Neural progenitor cell (in vitro differentiated cells): ENCODE results near the gene FHL2.

Experiments
- EZH2 ChIP-seq: fragments of 200-600 bp; sonication (generic); IDR thresholded peaks from 2 replicates; pipeline ENCODE4 v1.6.1; 2017; ENCODE audit warnings: antibody characterized with exemption, mild to moderate bottlenecking, moderate library complexity
- TF ChIP-seq, protein P1 (sequence below): fragments of 200-600 bp; sonication (generic); IDR thresholded peaks from 2 replicates; pipeline ENCODE4 v1.5.1; 2017; ENCODE audit warnings: antibody characterized with exemption, mild to moderate bottlenecking

DNA sequence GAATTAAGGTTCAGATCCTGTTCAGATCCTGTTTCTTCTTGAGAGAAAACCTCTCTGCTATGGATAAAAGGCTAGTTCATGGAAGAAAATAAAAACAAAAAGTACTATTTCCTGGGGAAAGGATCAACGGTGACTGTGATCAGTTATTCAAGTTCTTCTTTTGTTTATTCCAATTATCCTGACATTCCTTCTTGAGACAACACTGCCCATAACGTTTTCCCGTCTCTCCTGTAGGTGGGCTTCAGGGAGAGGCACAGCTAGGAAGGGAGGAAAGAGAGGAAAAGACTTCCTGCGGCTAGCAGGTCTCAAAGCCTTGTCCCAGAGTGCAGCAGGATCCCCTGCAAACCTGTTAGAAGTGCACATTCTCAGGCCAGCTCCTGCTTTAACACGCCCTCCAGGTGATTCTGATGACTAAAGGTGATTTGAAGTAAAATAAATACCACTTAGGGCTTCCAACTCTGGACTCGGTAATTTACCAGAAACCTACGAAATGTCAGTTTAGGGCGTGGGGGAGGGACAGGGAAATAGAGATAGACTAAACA is 4.5 kb upstream of the FHL2 start:
- TF ChIP-seq, protein P1, sequence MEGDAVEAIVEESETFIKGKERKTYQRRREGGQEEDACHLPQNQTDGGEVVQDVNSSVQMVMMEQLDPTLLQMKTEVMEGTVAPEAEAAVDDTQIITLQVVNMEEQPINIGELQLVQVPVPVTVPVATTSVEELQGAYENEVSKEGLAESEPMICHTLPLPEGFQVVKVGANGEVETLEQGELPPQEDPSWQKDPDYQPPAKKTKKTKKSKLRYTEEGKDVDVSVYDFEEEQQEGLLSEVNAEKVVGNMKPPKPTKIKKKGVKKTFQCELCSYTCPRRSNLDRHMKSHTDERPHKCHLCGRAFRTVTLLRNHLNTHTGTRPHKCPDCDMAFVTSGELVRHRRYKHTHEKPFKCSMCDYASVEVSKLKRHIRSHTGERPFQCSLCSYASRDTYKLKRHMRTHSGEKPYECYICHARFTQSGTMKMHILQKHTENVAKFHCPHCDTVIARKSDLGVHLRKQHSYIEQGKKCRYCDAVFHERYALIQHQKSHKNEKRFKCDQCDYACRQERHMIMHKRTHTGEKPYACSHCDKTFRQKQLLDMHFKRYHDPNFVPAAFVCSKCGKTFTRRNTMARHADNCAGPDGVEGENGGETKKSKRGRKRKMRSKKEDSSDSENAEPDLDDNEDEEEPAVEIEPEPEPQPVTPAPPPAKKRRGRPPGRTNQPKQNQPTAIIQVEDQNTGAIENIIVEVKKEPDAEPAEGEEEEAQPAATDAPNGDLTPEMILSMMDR = no peak
- TF ChIP-seq EZH2 = no peak
